CD4-positive, alpha-beta T cell treated with Interleukin-4 for 4 hours (primary cell): ENCODE measurements around the gene LVRN.
"Not testable (repeated sequence)": the region's sequence is repeated elsewhere in the genome, so short reads cannot be mapped to it uniquely, and the experiment has no call there.

Source experiments
- DNase-seq: peaks from one replicate; pipeline ENCODE4 v3.0.0-alpha.2; 2020

LVRN gene

GRCh38 chr5:115962239-115962564 lies at the start of gene LVRN:
LVRN (plus strand) TSS chr5:115962475; CDS start chr5:115962618, 143 bp downstream.
- no peak for DNase-seq

- DNase-seq = not testable (repeated sequence)
Measured at GRCh38 chr5:115913623-115914400, 48.5 kb upstream of the LVRN start.

GRCh38 chr5:115920171-115920725 lies 42.0 kb upstream of the LVRN start:
- DNase-seq = no peak

- not testable (repeated sequence) for DNase-seq
Measured at GRCh38 chr5:115928578-115929407, 33.5 kb upstream of the LVRN start.

GRCh38 chr5:115930171-115930570 lies 32.1 kb upstream of the LVRN start:
- not testable (repeated sequence) for DNase-seq

GRCh38 chr5:115930630-115931337 lies 31.5 kb upstream of the LVRN start:
- DNase-seq = no peak

- DNase-seq = no peak
Measured at GRCh38 chr5:115932991-115933390, 29.3 kb upstream of the LVRN start.

- no peak for DNase-seq
Measured at GRCh38 chr5:115934388-115934974, 27.8 kb upstream of the LVRN start.

GRCh38 chr5:115936031-115936430 lies 26.2 kb upstream of the LVRN start:
- DNase-seq = no peak

GRCh38 chr5:115939059-115939458 lies 23.2 kb upstream of the LVRN start:
- DNase-seq = no peak

GRCh38 chr5:115940080-115940810 lies 22.0 kb upstream of the LVRN start:
- no peak for DNase-seq

- no peak for DNase-seq
Measured at GRCh38 chr5:115941051-115941675, 21.1 kb upstream of the LVRN start.

GRCh38 chr5:115944501-115944900 lies 17.8 kb upstream of the LVRN start:
- DNase-seq = no peak

- DNase-seq = no peak
Measured at GRCh38 chr5:115946655-115947054, 15.6 kb upstream of the LVRN start.

GRCh38 chr5:115947260-115947659 lies 15.0 kb upstream of the LVRN start:
- no peak for DNase-seq

GRCh38 chr5:115948091-115948534 lies 14.2 kb upstream of the LVRN start:
- DNase-seq = no peak

GRCh38 chr5:115949096-115949495 lies 13.2 kb upstream of the LVRN start:
- no peak for DNase-seq

- DNase-seq = no peak
Measured at GRCh38 chr5:115952588-115952987, 9.7 kb upstream of the LVRN start.

- no peak for DNase-seq
Measured at GRCh38 chr5:115954144-115954543, 8.1 kb upstream of the LVRN start.

- DNase-seq = no peak
Measured at GRCh38 chr5:115956957-115957356, 5.3 kb upstream of the LVRN start.
